Stimulated activated CD8-positive, alpha-beta memory T cell treated with anti-CD3 and anti-CD28 coated beads, Interleukin-2, amount 100 ng/mL, for 48 hours (primary cell): Measurements from ENCODE around the gene C22orf23.
"Not testable (repeated sequence)": the region's sequence is repeated elsewhere in the genome, so short reads cannot be mapped to it uniquely, and the experiment has no call there.

Experiments used
- DNase-seq, 2 donors: peaks; one replicate each; pipeline ENCODE4 v3.0.0-alpha.2; 2020; ENCODE audit warnings: low read depth in 2 of 2

The C22orf23 gene

DNA sequence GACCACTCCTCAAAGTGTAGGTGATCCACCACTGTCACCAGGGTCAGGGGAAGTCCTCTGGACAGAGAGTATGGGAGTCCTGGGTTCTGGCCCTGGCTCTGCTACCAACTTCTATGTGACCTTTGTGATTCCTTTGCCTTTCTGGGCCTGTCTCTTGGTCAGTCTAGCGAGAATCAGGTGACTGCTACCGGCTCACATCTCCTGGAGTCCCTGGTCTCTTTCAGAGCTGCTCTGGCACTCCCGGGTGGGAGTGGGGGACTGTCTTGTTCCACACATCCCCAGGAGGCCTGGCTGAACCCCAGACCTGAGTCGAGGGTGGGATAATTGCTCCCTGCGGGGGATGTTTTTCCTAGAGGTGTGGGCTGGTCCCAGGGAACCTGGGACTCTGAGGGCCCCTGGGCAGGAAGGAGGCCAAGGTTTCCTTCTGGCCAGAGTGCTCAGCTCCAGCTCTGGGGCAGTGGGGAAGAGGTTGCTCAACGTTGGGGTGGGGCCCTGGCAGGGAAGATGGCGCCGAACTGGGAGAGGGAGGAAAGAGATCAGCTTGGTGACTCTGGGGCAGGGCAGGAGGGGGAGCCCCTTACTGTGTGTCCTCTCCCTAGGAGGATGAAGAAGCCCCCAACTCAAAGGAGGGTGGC, 28.9 kb upstream of the C22orf23 start:
- DNase-seq = no peak

DNA sequence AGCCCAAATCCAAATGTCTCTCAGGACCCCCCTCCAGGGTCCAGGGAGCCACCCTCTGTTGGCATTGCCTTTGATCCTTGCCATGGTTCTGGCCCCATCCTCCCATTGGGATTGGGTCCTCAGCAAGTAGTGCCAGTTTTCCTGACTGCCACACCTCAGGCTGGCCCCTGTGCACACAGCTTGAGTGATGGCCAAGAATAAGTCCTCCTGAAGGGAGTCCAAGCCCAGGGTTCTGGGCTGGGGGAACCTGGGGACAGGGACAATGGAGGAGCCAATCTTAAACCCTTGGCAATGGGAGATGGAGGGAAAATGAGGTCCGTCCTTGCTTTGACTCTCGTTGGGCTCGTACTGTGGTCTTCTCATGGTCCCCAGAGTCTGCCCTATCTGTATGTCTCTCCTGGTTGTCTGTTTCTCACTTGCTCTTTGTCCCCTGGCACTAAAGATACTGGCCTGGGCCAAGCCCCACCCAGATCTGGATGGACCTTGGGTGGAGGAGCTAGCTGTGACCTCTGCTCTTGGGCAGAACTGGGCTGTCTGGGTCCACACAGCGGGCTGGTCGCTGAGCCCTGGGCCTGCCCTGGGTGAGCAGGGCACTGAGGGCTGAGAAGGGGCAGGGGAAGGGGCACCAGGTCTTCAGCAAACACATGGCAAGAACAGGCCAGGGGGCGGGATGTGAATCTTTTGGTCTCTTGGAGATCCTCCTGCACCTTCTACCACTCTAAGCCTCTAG, 28.0 kb upstream of the C22orf23 start:
- no peak for DNase-seq

DNA sequence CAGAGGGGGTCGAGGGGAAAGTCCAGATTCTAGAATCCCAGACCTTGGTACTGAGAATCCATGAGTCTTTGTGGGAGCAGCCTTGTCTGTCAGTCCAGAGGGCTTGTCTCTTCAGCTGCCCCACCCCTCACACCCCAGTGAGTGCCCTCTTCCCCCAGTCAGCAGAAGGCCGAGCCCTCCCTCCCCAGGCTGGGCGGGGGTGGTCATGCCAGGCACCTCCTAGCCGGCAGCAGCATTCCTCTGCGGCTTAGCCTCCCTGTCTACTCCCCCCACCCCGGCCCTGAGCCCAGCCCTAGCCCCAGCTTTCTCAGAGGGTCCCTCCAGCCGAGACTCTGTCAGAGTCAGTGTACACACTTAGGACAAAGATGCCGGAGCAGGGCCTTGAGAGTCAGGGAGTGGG, 26.4 kb upstream of the C22orf23 start:
- no peak for DNase-seq

DNA sequence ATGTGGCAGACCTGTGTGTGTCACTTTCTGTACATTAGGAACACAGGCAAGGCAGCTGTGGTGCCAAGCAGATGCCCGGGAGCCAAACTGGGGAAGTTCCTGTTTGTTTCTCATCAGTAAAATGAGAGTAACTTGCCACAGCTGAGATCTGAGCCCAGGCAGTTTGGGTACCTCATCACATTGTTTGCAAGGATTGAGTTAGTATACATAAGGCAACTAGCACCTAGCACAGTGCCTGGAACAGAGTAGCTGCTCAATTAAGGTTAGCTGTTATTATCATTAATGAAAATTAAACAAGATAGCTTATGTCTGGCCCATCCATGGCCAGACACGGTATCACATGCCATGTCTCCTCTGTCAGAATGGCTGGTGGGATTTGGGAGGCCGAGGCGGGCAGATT, 23.1 kb upstream of the C22orf23 start:
- DNase-seq = no peak

DNA sequence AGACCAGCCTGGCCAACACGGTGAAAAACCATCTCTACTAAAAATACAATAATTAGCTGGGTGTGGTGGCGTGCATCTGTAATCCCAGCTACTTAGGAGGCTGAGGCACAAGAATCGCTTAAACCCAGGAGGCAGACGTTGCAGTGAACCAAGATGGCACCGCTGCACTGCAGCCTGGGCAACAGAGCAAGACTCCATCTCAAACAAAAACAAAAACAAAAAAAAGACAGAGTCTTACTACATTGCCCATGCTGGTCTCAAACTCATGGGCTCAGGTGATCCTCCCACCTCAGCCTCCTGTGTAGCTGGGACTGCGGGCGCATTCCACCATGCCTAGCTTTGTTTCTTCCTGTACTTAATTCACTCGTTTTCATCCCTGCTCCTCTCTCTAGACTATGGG, 22.6 kb upstream of the C22orf23 start:
- DNase-seq = not testable (repeated sequence)

DNA sequence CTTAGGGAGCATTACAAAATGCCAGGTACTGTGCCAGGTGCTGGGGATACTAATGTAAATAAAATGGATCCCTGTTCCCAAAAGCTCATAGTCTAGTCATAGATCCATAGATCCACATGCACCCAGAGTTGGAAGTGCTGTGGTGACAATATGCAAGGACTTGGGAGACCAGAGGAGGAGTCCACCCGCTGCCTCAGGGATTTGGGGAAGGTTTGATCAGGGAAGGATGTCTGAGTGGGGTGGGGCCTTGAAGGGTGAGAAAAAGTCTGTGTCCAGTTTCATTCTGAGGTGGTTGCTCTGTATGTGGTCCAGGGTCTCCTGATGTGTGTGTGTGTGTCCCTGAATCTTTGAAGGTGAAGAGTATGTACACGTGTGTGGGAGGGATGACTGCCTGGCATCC, 21.8 kb upstream of the C22orf23 start:
- no peak for DNase-seq

DNA sequence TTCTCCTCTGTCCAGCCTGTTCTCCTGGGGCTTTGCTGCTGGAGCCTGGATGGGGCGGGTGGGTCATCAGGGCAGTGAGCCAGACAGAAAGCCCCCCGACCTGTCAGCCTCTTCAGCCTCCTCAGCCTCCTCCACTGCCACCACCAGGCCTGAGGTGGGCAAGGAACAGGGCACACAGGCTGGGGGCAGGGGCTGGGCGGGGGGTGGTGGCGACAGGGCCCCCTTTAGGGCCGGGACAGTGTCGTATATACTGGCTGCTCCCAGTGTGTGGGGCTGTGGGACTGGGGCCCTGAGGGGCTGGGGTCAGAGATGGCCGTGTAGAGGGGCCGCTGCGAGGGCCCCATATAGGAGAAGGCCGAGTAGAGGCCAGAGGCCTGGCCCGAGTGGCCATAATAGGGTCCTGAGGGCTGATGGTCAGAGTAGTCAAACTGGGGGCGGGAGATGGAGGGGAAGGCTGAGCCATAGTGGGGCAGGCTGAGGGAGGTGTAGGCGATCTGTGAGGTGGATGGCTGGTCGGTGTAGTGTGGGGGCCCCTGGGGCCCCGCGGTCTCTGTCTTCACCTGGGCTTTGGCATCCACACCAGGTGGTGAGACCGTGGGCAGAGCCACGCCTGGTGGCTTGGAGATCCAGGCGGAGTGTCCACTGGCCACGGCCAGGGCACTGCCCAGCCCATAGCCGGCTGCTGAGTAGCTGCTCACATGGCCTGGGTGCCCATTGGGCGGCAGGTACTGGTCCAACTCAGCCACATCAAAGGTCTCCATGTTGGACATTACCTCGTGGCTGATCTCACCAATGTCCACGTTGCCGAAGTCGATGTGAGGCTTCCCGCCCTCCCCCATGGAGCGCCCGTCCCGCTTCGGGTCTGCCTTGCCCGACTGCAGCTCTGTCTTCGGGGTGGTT, 20.1 kb upstream of the C22orf23 start:
- no peak for DNase-seq

DNA sequence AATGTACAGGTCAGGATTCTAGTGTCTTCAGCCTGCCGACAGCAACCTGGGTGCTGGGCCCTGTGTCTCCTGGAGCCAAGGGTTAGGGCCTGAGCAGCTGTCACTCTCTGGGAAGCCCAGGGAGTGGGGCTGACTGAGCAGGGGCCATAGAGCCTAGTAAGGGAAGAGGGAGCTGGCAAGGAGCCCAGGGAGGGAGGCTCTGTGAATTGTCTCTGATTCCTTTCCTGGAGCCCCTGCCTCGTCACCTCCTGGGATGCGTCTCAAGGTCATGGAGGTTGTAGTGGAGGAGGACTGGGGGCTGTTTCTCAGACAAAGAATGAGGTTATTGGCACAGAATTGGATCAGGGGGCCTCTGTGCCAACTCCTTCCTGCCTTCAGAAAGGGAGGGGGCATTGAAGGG, 19.1 kb upstream of the C22orf23 start:
- DNase-seq = no peak

DNA sequence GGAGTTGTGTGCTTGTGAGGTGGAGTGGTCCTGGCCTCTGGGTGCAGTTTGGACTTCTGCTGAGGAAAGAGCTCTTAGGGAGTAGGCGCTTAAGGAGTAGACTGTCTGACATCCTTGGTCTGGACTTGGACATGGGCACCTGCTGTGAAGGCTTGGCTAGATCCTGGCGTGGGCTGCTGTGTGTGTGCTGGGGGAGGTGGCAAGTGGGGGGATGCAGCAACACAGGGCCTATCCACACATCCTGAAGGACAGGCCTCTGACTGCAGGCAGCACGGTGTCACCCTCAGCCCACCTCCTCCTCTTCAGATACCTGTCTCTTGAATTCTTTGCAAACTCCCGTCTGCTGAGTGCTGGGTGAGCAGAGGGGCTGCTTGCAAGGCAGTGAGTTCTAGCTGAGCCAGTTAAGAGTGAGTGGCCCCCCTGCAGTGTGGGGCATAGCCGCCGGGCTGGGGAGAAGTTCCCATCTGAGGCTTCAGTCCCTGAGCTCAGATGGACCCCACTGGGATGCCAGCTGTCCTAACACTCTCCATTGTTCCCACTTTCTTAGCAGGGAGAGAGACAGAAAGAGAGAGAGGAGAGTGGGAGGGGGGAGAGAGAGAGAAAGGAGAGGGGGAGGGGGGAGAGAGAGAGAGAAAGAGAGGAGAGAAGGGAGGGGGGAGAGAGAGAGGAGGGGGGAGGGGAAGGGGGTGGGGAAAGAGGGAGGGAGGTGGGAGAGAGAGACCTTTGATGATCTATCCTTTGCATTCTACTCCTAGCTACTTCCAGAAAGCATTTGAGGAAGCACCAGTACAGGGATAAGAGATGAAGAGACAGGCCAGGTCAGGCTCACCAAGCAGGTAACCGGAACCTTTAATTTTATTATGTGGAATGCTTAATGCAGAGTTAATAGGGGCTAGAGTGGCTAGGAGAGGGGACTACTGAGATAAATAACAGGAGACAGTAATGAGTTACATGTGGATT, 18.4 kb upstream of the C22orf23 start:
- DNase-seq = no peak

DNA sequence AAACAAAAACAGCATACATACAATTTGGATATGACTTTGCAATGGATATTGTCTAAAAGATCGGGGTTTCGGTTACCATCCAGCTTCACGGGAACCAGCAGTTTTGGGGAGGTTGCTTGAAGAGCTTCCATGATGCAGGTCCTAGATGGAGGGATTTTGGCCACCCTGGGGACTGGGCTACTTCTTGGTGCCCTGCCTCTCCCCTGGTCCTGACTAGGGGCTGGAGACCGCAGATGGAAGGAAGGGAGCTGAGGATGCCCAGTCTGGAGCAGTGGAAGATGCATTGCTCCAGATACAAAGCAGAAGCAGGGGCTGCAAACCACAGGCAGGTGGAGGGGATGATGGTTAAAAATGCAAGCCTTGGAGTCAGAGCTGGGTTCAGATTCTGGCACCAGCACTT, 17.5 kb upstream of the C22orf23 start:
- no peak for DNase-seq

DNA sequence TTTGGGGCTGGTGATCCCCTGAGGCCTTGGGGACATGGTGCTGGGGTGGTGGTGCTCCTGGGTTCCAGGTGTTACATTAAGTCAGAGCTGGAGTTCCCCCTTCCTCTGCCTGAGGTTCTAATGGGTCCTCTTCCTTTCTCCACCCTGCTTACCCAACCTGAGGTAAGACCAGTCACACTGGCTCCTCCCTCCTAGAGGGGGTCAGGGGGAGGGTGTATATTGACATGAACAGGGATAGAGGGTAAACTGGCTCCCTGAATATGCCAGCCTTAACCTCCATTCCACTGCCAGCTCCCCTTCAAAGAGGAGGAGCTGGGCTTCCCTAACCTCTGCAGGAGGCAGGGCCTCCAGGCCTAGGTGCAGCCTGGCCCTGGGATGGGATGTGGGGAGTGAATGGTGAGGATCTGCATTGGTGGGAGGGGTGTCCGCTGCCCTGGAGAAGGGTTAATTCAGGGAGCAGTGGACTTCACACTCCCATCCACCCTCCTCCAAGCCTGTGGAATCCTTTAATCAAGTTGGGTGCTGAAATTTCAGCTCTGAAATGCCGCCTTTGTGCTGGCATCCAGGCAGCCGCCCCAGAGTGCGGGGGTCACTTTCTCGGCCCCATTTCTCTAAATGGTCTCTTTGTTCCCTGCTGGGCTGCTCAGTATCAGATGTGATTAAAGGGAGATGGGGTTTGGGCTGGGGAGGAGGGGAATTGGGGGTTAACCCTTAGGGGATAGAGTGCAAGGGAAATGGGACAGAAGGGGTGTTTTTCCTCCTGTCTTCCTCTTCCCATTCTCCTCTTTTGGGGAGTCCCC, 15.3 kb upstream of the C22orf23 start:
- DNase-seq = no peak

DNA sequence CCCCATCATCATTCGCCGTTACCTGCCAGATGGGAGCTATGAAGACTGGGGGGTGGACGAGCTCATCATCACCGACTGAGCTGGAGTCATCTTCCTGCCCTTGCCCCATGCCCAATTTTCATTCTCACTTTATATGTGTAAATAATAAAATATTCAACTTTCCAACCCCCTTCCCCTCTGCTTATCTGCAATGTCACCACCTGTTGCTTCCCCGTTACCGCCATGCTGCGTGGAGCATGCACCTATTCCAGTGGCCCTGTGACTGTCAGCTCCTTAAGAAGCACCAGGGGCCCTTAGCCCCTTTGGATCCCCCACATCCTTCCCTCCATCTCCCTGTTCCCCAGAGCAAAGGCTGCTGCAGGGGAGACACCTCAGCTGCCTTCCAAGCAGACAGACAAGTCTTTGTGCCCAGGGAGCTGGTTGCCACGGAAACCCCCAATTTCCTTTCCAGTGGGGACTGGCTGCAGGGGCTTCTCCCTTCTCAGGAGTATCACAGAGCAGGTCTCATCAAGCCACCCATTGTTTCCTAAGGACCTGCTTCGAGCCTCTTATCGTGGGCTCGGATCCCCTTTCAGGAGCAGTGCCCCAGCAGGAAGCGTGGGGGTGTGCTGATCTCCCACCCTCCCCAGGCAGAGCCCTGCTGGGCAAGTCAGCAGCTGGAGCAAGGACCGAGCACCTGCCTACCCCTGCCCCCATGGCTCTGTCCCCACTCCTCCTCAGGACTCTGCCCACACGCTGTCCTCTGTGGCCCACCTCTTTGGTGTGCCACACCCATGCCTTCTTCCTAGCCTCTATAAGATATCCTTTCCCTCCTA, 14.4 kb upstream of the C22orf23 start:
- DNase-seq = no peak

DNA sequence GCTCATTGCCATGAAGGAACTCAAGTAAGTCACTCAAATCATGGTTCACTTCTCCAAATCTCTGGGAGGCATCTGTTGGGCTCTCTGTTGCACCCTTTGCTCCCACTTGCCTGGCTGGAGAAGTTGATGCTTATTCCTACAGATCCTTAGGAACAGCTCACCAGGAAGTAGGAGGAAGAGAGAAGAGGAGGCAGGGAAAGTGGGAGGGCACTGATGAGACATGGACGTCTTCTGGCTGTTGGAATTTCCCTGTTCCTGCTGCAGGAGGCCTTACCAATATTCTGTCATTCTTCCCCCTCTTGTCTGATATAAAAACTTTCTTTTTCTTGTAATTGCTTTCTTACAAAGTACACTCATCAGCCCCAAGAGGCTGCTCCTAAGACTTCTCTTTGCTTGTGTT, 13.7 kb upstream of the C22orf23 start:
- DNase-seq = no peak

DNA sequence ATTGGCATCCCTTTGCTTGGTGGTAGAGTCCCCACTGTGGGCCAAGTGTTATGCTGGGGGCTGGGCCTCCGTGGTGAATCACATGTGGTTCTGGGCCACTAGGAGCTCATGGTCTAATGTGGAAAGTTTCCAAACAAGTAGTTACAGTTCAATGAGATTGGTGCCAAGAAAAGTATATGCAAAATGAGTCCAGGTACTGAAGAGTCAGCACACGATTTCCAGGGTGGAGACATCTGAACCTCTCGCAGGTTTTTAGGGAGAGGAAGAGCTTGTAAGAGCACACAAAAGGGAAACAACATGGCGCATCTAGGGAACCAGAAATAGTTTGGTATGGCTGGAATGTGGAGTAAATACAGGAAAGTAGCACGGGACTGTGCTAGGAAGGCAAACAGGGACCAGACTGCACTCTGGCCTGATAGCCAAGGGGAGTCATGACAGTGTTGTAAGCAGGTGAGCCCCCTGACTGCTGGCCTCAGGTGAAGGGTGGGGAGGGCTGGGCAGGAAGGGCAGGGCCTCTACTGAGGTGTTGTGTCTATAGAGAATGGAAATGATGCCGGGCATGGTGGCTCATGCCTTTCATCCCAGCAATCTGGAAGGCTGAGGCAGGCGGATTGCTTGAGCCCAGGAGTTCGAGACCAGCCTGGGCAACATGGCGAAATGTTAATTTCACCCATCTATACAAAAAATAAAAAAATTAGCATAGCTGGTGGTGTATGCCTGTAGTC, 12.7 kb upstream of the C22orf23 start:
- no peak for DNase-seq

DNA sequence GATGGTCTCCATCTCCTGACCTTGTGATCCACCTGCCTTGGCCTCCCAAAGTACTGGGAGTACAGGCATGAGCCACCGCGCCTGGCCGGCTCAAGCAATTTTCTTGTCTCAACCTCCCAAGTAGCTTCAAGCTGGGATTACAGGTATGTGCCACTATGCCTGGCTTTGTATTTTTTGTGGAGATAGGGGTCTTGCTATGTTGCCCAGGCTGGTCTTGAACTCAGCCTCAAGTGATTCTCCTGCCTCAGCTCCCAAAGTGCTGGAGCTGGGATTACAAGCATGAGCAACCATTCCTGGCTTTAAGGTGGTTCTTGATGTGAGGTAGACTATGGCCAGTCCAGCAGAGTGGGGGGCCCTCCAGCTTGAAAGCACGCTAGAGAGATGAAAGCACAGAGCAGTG, 7.7 kb upstream of the C22orf23 start:
- DNase-seq = no peak

DNA sequence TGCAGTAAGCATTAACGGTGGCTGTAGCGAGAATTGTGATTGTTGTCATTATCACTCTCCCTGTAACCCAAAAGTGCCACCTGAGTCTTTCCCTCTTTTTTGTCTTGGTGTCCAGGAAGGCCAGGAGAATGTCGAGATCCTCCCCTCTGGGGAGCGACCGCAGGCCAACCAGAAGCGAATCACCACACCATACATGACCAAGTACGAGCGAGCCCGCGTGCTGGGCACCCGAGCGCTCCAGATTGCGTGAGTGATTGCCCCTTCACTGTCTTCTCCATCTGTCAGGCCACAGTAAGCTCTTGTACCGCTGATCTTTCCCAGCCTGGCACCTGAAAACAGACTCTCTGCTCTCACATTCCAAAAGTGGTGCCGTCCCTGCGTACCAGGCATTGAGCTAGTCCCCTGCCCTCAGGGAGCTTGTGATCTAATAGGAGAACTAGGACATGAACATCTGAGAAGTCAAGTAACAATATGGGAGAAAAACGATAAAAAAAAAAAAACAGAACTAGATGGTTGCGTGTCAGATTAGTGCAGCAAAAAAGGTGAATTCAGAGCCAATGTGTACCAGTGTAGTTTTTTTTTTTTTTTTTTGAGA, 5.9 kb upstream of the C22orf23 start:
- no peak for DNase-seq

DNA sequence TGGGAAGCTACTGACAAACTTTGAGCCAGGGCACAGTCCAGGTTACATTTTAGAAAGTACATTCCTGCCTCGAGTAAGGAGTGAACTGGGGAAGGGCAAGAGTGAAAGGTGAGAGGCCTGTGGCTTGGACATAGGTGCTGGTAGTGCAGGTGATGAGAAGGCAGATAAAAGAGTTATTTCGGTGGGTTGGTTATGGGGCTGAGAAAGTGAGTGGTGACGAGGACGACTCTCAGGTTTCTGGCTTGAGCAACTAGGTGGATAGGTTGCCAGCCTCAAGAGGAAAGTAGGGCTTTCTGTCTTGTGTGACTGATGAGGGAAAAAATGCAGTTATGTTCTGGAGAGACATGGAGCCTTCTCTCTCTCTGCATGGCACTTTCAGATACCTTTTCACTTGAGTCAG, 3.8 kb upstream of the C22orf23 start:
- no peak for DNase-seq

DNA sequence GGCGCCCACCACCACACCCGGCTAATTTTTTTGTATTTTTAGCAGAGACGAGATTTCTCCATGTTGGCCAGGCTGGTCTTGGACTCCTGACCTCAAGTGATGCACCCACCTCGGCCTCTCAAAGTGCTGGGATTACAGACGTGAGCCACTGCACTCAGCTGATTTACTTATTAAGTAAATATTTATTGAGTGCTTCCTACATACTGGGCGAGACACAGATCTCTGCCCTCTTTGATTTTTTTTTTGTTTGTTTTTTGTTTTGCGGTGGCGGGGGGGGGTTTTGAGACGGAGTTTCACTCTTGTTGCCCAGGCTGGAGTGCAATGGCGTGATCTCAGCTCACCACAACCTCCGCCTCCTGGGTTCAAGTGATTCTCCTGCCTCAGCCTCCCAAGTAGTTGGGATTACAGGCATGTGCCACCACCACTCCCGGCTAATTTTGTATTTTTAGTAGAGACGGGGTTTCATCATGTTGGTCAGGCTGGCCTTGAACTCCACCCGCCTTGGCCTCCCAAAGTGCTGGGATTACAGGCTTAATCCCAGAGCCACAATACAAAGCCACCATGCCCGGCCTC, 2.5 kb upstream of the C22orf23 start:
- not testable (repeated sequence) for DNase-seq
